ENCODE results near the gene TSHZ2. TPM values are rescaled to one million over a fixed set of nuclear protein-coding genes. Genes with fewer than 3 reads are reported as not detected.

The TSHZ2 gene
- total RNA-seq, 1 donor from 2014 or later, result 33.1 TPM

DNA sequence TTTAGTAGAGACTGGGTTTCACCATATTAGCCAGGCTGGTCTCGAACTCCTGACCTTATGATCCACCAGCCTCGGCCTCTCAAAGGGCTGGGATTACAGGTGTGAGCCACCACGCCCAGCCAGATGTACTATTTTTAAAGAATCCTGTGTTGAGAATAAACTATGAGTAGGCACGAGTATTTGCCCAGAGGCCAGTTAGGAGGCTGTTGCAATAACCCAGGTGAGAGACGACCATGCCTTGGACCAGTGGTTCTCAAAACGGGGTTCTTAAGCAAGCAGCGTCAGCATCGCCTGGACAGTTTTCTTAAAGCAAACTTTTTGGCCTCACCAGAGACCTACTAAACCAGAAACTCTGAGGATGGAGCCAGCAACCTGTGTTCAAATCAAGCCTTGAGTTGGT is 362.7 kb downstream of the TSHZ2 start:
- intact Hi-C loops (cut with DNase I), result no loop called here
- no peak for ATAC-seq
- DNase-seq (ENCODE audit: low spot score), result no peak

DNA sequence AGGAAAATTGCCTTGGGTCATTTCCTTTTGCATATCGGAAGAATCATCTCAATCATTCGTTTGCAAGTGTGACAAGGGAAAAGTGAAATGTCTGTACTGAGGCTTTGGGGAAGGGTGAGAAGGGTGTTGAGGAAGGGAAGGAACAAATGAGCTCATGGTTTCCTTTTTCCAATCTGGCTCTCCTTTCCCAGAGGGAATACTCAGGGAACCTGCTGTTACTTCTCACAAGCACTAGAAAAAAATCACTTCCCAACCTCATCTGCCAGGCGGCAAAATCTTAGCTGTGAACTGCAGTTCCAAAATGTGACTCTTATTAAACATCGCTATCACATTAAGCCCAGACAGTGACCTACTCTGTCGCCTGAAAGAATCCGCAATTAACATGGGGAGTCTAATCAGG is 363.4 kb downstream of the TSHZ2 start:
- intact Hi-C loops (cut with DNase I), result no loop called here
- no peak for ATAC-seq
- no peak for DNase-seq (ENCODE audit: low spot score)

DNA sequence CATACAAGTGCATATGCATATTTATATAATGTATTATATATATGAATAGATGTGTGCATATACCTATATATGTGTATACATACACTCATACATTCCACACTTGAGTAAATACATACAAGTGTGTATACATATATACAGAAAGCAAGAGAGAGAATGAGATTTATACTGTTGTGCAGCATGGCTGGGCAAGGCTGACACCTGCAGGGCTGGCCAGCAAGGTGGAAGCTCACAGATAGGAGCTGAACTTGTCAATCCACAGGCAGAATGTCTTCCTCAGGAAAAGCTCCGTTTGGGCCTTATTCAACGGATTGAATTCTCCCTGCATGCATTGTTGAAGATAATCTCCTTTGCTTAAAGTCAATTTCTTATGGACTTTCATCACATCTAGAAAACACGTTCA is 364.7 kb downstream of the TSHZ2 start:
- intact Hi-C loops (cut with DNase I), result no loop called here
- DNase-seq (ENCODE audit: low spot score), result no peak
- ATAC-seq, result no peak

DNA sequence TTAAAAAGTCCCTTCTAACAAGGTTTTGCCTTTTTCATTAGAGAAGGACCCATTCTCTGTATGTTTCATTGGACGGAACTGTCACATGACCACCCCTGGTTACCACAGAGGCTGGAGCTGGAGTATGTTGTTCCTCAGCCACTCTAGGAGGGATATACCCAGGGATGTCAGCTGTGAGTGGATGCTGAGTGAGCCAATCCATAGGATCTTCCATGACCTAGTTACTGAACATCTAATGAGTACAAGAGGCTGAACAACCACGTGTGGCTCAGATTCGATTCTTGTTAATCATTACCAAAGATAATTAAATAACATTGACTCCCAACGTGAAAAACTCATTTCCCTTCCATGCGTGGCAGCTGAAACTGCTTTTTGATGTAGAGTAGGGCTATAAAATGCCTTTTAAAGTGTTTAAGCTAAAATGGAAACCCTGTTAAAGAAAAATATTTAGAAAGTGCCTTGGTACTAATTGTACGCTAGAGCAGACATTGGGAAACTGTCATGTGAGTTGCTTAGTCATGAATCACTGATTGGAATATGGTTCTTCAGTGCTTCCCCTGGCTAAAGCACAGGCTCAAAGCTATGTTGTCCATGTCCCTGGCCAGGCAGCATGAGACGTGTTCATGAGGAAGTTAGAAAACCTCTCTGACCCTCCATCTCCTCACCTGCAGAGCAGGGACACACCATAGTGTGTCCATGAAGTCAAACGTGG is 365.4 kb downstream of the TSHZ2 start:
- intact Hi-C loops (cut with DNase I), result no loop called here
- no peak for ATAC-seq
- no peak for DNase-seq (ENCODE audit: low spot score)

DNA sequence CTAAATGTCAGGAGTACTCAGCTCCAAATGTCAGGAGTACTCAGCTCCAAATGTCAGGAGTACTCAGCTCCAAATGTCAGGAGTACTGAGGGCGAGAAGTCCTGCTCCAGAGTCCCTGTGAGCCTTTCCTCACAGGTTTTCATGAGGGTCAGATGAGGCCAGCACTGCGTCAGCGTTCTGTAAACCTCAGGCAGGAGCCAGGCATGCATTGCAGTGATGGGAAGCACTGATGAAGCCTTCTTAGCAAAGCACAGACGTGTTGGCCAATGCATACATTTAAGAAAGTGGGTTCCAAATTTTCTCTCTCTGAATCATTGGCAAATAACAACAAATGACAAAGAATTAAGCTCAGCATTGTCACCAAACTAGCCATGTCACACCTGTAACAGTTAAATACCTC is 366.6 kb downstream of the TSHZ2 start:
- ATAC-seq (no peak), DNase-seq (ENCODE audit: low spot score) (no peak)
- intact Hi-C loops (cut with DNase I), result no loop called here

DNA sequence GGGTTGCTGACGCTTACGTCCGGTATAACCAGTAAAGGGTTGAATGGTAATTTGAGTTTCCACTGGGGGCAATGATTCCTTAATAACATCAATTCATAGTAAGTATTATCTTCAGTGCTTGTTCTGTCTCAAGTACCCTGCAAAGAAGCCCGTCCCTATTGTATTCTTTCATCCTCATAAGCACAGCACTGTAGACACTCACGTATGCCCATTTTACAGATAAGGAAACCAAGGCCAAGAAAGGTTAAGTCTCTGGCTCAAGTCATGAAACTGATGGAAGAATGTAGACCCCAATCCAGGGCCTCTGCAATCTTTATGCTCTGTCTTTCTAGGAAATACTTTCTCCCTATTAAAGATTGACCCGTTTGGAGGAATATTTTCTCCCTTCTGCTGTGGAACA is 370.3 kb downstream of the TSHZ2 start:
- DNase-seq (ENCODE audit: low spot score) (no peak), ATAC-seq (no peak)
- intact Hi-C loops (cut with DNase I), result no loop called here

DNA sequence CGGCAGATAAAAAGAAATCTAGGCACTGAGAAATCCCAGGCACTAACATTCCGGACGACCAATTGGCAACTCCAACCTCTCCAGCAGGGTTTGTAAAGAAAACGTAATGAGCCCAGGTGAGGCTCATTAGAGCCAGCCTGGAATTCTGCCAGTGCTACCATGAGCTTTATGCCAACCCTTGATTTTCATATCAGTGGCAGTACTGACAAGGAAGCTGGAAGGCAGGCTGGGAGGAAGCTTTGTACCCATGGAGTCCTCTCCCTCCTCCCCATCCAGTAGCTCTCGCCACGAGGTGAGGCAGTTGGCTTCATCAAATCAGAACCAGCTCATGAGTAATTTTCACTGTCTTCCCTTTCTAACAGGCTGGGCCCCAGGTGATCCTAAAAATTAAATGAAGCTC is 371.3 kb downstream of the TSHZ2 start:
- intact Hi-C loops (cut with DNase I), result no loop called here
- no peak for ATAC-seq
- no peak for DNase-seq (ENCODE audit: low spot score)

DNA sequence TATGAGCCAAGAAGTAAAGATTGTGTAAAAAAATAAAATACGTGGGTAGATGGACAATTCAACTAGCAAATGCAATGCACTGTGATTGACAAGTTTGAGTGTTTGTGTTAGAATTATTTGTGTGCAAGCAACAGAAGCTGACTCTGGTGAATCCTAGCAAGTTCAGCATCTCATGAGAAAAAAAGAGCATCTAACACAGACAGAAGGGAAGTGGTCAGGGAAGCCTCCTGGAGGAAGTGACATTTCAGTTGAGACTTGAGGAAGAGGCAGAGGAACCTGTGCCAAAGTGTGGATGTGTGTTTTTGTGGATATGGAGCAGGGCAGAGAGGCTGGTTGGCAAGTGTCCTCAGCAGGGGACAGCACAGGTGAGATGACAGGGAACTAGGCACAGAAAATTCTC is 372.7 kb downstream of the TSHZ2 start:
- intact Hi-C loops (cut with DNase I), result no loop called here
- ATAC-seq (no peak), DNase-seq (ENCODE audit: low spot score) (no peak)

DNA sequence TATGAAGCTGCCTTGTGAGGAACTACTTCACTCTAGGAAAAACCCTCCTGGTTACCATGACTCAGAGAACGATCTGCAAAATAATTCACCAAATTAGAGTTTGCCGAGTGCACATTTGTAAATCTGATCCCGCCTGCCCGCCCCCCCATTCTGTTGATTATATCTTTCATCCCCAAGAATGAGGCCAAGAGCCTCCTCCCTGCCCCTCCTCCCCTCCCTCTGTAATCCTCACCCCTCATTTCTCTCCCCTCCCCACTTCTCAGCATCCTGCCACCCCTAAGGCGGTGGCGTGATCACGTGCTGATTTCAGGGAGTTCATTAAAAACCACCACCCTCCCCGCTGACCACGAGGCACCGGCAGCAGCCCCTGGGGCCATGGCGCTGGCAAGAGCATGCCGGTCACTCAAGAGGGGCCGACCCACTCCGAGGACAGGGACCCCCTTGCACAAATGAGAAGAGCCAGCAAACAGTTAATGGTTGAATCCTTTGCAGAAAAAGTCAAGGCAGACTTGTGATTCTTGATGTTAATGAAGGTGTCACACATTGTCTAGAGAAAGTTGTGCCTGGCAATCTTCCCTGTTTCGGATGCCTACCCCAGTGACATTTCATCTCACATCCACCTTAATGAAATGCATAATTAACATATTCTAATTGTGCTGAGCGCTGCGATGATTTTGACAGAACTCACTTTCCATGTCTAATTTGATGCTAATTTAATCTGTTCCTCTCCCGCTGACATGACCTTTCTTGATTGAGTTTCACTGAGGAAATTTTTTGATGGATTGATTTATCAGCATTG is 373.6 kb downstream of the TSHZ2 start:
- intact Hi-C loops (cut with DNase I), result no loop called here
- no peak for ATAC-seq
- no peak for DNase-seq (ENCODE audit: low spot score)

DNA sequence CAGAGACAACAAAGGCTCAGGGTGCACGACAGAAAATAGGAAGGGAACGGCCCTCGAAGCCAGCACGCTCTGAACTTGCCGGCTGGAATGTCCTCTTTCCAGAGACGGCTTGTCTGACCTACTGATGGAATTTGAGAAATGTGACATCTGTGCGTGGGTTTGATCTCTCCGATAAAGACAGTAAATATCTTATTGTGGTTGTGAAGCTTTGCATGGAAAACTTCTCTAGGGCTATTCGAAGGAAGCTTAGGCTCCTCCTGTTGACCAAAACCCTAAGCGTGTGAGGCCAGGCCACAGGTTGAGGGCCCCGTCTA is 374.1 kb downstream of the TSHZ2 start:
- intact Hi-C loops (cut with DNase I), result no loop called here

DNA sequence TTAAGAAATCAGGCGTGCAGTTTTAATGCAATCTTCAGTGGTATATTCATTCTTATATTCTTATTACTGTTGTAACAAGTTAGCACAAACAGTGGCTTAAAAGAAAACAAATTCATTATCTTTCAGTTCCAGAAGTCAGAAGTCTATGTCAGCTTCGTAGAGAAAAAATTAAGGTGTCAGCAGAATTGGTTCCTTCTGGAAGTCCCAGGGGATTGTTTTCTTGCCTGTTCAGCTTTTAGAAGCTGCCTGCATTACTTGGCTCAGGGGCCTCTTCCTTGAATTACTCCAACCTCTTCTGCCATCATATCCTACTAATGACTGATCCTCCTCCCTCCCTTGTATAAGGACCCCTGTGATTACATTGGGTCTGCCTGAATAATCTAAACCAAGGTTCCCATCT is 377.6 kb downstream of the TSHZ2 start:
- no peak for DNase-seq (ENCODE audit: low spot score)
- intact Hi-C loops (cut with DNase I), result no loop called here
- no peak for ATAC-seq

More for the DNA sequence above, 374.1 kb downstream of the TSHZ2 start:
- ATAC-seq, result no peak
- no peak for DNase-seq (ENCODE audit: low spot score)

DNA sequence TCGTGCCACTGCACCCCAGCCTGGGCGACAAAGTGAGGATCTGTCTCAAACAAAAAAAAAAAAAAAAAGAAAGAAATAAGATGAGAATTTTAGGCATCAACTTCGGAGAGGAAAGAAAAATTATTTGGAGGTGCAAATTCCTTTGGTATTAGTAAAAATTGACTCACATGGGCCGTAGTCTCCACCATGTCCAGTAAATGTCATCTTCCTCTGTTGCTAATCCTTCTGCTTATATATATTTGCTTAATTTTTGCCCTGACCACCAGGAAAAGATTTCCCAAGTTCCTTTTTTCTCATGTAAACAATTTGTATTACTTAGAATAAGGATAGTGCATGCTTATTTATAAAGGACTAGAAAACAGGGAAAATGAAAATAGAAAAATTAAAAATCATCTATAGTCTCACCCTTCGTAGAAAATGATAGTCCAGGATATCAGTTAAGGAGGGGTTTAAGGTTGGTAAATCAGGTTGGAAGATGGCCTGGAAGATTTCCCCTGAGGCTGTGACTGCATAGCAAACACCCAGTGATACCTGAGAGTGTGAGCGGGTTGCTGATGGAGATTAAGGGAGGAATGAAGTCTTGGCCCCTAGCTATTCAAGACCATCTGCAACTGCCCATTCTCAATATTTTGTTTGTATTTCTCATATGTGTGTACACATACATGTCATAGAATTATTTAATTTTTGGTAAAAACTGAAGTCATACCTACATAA is 380.7 kb downstream of the TSHZ2 start:
- no peak for DNase-seq (ENCODE audit: low spot score)
- intact Hi-C loops (cut with DNase I), result loop anchor here (1.0 kb wide), 1 partner anchor 37 kb away; no protein-coding TSS in a partner anchor
- ATAC-seq, result no peak

DNA sequence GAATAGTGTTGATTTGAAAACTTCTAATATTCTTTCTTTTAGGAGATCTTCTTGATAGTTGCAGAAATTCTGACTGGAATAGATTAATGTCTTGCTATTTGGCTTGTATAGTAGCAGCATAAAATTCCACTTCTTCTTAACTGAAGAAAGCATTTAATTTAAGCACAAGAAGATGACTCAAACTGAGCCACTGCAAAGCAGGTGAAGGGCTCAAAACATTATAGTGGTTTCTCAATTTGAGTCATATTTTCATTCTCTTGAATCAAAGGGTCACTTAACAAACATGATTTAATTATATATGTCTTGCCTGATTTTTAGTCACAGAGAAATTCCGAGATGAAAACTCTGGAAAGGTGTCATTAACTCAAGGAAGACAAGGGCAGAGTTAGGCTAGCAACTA is 382.2 kb downstream of the TSHZ2 start:
- ATAC-seq (no peak), DNase-seq (ENCODE audit: low spot score) (no peak)
- intact Hi-C loops (cut with DNase I), result no loop called here

DNA sequence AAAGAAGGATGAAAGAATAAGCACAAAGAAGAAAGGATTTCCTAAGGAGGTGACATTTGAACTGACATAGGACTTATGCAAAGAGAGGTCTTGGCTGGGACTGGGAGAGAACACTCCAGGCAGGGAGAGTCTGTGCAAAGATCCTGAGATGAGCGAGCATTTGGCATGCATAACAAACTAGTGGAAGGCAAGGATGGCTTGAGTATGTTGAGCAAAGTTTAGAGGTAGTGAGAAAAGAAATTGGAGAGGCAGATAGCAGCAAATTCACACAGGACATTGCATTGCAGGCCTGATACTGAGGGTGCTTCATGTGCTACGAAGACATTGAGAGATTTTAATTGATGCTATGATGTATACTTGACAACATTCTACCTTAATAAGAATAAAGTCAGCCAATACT is 383.6 kb downstream of the TSHZ2 start:
- no peak for DNase-seq (ENCODE audit: low spot score)
- no peak for ATAC-seq
- intact Hi-C loops (cut with DNase I), result no loop called here

DNA sequence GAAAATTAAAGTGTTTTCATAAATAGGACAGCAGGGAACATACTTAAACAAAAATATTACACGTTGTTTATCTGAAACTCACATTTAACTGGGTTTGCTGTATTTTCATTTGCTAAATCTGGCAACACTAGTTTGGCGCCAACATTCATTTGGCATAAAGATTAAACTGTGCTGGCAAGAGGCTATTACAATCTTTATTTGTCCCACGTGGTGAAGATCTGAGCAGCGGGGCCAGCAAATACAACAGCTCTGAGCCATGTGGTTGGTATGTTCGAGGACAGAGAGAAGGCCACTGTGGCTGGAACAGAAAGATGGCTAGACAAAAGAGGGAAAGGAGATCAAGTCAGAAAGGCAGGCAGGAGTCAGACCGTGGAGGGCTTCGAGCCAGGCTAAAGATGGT is 387.3 kb downstream of the TSHZ2 start:
- intact Hi-C loops (cut with DNase I), result no loop called here
- ATAC-seq, result no peak
- DNase-seq (ENCODE audit: low spot score), result no peak

DNA sequence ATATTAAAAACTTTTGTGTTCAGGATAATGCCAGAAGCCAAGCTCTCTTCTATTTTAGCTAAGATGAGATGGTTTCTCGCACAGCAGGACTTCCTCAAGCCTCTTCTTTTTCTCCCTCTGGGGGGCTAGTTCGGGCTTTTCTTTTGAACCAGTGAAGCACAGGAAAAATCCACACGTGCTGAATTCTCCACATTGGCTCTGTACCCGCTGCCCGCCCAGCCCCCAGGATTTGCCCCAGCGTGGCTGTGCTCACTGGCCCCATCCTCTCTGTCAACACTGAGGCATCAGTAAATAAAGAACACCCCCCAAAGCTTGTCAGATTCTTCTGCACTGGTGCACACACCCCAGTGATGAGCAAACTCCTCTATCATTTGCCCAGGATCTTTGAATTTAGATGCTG is 388.7 kb downstream of the TSHZ2 start:
- DNase-seq (ENCODE audit: low spot score) (no peak), ATAC-seq (no peak)
- intact Hi-C loops (cut with DNase I), result no loop called here

DNA sequence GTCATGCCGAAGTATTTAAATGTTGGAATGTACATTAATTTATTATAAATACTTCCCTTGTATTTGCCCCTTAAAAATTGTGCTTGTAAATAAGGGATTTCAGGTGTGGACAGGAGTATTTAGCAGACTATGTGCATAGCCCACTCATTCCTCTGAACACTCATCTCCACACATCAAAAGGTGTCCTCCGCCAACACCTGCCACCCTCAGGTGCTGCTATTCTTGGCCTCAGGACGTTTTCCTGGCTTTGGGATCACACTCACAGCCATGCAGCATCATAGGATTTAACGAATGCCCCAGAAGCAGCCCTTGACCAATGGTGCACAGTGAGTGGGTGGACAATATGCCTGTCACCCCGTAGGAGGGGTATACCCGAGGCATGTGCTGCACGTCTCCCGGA is 390.6 kb downstream of the TSHZ2 start:
- ATAC-seq, result no peak
- no peak for DNase-seq (ENCODE audit: low spot score)
- intact Hi-C loops (cut with DNase I), result no loop called here

DNA sequence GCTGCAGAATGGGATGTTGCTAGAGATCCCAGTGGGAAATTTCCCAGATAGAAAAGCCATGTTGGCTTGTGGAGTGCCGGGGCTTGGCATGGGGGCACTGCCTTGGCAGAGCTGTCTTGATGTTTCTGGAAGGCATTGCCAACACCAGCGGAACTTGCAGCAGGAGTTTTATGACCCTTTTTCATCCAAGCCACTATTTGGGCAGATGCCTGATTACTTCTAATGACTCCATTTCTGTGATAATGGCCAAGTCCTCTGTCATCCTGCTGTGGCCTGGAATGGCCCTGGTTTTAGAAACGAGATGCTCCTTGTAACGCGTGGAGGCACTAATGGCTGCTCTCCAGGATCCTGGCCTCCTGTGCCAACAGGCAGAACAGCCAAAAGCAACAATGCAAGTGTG is 392.5 kb downstream of the TSHZ2 start:
- ATAC-seq (no peak), DNase-seq (ENCODE audit: low spot score) (no peak)
- intact Hi-C loops (cut with DNase I), result no loop called here

DNA sequence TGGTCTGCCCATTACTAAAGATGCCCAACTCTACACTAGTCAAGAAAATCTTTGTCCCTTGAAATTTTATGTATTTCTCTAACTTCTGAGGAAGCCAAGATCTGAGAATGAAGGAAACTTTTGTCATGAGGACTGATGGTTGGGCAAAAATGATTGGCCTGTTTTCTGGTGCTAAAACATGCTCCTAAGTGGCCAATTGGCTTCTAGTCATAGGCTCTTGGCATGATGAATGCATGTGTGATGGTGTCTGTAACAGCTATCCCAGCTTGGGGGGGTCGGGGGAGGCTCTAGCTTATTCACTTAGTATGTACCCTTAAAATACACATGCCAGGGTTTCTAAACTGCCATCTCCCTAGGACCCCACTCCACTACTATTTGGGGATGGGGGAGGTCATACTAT is 392.9 kb downstream of the TSHZ2 start:
- DNase-seq (ENCODE audit: low spot score) (no peak), ATAC-seq (no peak)
- intact Hi-C loops (cut with DNase I), result no loop called here

DNA sequence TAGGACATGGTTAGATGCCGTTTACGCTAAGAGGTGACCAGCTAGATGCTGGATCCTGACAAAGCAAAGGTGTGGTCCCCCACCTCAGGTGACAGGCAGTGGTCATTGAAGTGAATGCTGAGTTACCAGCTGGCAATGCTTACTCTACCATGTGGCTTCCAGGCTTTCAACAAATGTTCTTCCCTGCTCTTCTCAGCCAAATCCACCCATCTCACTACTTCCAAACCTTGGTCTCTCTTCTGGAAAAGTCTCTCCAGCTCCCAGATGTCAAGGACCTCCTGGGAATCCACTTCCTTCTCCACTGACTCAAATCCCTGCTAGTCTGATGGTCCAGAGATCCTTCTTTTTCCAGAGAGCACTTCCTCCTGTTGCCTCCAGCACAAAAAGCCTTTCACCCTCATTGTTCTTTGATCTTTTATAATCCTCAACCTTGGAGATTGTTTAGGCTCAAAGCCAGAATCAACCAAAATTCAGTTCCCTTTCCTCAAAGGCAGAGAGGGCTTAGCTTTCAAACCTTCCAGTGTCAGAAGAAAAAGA is 393.4 kb downstream of the TSHZ2 start:
- DNase-seq (ENCODE audit: low spot score) (no peak), ATAC-seq (no peak)
- intact Hi-C loops (cut with DNase I), result no loop called here
